ENCODE measurements around the gene CCNY.
"Not testable (repeated sequence)": the region's sequence is repeated elsewhere in the genome, so short reads cannot be mapped to it uniquely, and the experiment has no call there.

The CCNY gene

DNA sequence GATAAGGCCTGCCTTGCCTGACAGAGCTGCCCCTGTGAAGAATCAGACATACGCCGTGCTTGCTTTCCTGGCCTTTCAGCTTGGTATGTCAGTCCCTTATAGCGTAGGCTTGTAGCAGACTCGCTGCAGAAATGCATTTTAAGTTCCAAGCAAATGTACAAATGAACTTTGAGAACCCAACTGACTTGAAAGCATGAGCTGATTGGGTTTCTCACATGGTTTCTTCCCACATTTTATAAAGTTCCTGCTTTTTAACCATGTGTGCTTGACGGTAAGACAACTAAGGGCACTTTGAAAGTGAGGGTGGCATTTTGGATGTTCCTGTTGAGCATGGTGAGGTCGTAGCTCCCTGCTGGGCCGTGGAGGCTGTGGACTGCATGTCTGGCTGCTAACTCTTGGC is 62.6 kb downstream of the CCNY start:
- no peak for TF ChIP-seq EZH2phosphoT487 (IDR thresholded peaks at IDR 0.05; ENCODE audit: borderline replicate concordance, low read length)
- TF ChIP-seq, protein P1, sequence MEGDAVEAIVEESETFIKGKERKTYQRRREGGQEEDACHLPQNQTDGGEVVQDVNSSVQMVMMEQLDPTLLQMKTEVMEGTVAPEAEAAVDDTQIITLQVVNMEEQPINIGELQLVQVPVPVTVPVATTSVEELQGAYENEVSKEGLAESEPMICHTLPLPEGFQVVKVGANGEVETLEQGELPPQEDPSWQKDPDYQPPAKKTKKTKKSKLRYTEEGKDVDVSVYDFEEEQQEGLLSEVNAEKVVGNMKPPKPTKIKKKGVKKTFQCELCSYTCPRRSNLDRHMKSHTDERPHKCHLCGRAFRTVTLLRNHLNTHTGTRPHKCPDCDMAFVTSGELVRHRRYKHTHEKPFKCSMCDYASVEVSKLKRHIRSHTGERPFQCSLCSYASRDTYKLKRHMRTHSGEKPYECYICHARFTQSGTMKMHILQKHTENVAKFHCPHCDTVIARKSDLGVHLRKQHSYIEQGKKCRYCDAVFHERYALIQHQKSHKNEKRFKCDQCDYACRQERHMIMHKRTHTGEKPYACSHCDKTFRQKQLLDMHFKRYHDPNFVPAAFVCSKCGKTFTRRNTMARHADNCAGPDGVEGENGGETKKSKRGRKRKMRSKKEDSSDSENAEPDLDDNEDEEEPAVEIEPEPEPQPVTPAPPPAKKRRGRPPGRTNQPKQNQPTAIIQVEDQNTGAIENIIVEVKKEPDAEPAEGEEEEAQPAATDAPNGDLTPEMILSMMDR (IDR thresholded peaks at IDR 0.05; ENCODE audit: low read depth, low read length, poor library complexity, severe bottlenecking), result no peak
- Histone ChIP-seq H3K36me3 (ENCODE audit: control insufficient read depth, low read length) (no peaks in the 10 kb centered on the region), H3K4me1 (ENCODE audit: control insufficient read depth, low read length) (peaks cover 9% of the 10 kb centered on the region), H3K27ac (ENCODE audit: low read depth, low read length) (no peak overlapping the region), H4K20me1 (ENCODE audit: control insufficient read depth, insufficient read depth, low read depth, low read length) (peaks cover 7% of the 10 kb centered on the region; the same call in 1 of the 2 replicates), H3K9me3 (ENCODE audit: control insufficient read depth, insufficient read depth, low read length) (peaks cover 10% of the 10 kb centered on the region; the same call in 1 of the 2 replicates), H3K4me3 (ENCODE audit: low read length) (no peak overlapping the region), H3K79me2 (ENCODE audit: control insufficient read depth, low read length) (peaks cover 76% of the 10 kb centered on the region), H3K27me3 (ENCODE audit: control insufficient read depth, low read length) (no peaks in the 10 kb centered on the region), H3F3A (ENCODE audit: control insufficient read depth, insufficient read depth) (no peaks in the 10 kb centered on the region), H3K4me2 (ENCODE audit: low read length) (no peak overlapping the region), H3K9me2 (replicated peaks; ENCODE audit: control insufficient read depth, low read length) (no peaks in the 10 kb centered on the region)

DNA sequence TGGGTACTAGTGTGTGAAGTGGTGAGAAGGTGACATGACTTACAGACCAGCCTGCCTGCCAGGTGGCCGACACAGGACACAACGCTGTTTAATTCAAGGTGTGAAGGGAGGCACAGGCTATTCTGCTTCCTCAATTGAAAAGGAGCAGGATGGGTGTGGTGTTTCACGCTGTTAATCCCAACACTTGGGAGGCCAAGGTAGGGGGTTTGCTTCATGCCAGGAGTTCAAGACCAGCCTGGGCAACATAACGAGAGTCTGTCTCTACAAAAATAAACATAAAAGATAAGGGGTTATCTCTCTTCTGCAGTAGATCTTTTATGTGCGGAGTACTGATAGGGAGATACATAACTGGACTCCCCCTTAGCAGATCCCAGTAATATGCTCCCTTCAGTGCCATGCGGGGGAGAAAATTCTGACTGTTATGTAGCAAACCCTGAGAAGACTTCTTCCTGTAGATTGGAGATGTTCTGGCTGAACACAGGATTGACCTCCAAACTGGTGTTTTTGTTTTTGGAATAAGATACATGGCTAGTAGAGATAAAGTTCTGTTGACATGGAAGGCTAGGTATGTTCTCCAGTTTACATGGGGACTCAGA is 63.2 kb downstream of the CCNY start:
- Histone ChIP-seq H3K79me2 (ENCODE audit: control insufficient read depth, low read length) (peaks cover 70% of the 10 kb centered on the region), H3K4me3 (ENCODE audit: low read length) (no peak overlapping the region), H3K9me3 (ENCODE audit: control insufficient read depth, insufficient read depth, low read length) (peaks cover 10% of the 10 kb centered on the region; the same call in 1 of the 2 replicates), H4K20me1 (ENCODE audit: control insufficient read depth, insufficient read depth, low read depth, low read length) (peaks cover 7% of the 10 kb centered on the region; the same call in 1 of the 2 replicates), H3K9me2 (replicated peaks; ENCODE audit: control insufficient read depth, low read length) (no peaks in the 10 kb centered on the region), H3K27me3 (ENCODE audit: control insufficient read depth, low read length) (no peaks in the 10 kb centered on the region), H3K4me2 (ENCODE audit: low read length) (no peak overlapping the region), H3F3A (ENCODE audit: control insufficient read depth, insufficient read depth) (no peaks in the 10 kb centered on the region), H3K36me3 (ENCODE audit: control insufficient read depth, low read length) (no peaks in the 10 kb centered on the region), H3K4me1 (ENCODE audit: control insufficient read depth, low read length) (peaks cover 9% of the 10 kb centered on the region), H3K27ac (ENCODE audit: low read depth, low read length) (no peak overlapping the region)
- TF ChIP-seq, protein P1 (IDR thresholded peaks at IDR 0.05; ENCODE audit: low read depth, low read length, poor library complexity, severe bottlenecking), result no peak
- TF ChIP-seq EZH2phosphoT487 (IDR thresholded peaks at IDR 0.05; ENCODE audit: borderline replicate concordance, low read length), result no peak

DNA sequence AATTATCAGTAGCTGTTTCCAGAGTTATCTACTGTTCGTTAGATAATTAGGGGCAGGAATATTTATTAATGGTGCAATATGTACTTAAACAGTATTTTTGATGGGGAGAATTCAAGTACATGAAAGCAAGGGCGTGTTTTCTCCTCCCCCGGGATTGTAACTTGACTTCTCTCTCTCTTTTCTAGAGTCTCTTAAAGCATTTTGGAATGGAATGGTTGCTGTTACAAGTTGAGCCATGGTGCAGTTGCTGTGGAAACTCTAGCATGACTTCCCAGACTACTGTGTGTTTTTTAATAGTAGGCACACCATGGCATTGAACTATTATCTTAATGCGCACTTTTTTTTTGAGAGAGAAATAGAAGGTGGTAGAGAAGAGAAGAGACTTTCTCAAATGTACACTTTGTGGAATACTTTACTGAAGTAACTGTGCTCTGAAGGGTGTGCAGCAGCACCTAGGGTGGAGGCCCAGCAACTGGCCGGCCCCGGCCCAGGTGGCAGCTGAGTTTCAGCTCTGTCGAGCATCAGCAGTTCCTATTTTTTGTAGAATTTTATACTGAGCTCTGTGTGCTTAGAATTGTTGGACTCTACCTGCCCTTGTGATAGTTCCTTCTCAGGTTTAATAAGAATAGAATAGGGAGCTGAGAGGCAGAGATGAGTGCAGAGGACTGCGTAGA is 64.4 kb downstream of the CCNY start:
- peaks cover 4% of the 10 kb centered on the region; the same call in 1 of the 2 replicates for H4K20me1 ChIP-seq (ENCODE audit: control insufficient read depth, insufficient read depth, low read depth, low read length)
- no peaks in the 10 kb centered on the region for H3K27me3 ChIP-seq (ENCODE audit: control insufficient read depth, low read length)
- H3K4me1 ChIP-seq (ENCODE audit: control insufficient read depth, low read length), result peaks cover 9% of the 10 kb centered on the region
- TF ChIP-seq, protein P1 (IDR thresholded peaks at IDR 0.05; ENCODE audit: low read depth, low read length, poor library complexity, severe bottlenecking), result no peak
- no peak for TF ChIP-seq EZH2phosphoT487 (IDR thresholded peaks at IDR 0.05; ENCODE audit: borderline replicate concordance, low read length)
- H3K4me2 ChIP-seq (ENCODE audit: low read length), result no peak overlapping the region
- H3F3A ChIP-seq (ENCODE audit: control insufficient read depth, insufficient read depth), result no peaks in the 10 kb centered on the region
- H3K79me2 ChIP-seq (ENCODE audit: control insufficient read depth, low read length), result peaks cover 65% of the 10 kb centered on the region
- H3K9me3 ChIP-seq (ENCODE audit: control insufficient read depth, insufficient read depth, low read length), result peaks cover 10% of the 10 kb centered on the region; the same call in 1 of the 2 replicates
- no peak overlapping the region for H3K27ac ChIP-seq (ENCODE audit: low read depth, low read length)
- H3K36me3 ChIP-seq (ENCODE audit: control insufficient read depth, low read length), result no peaks in the 10 kb centered on the region
- H3K4me3 ChIP-seq (ENCODE audit: low read length), result no peak overlapping the region
- H3K9me2 ChIP-seq (replicated peaks; ENCODE audit: control insufficient read depth, low read length), result no peaks in the 10 kb centered on the region

DNA sequence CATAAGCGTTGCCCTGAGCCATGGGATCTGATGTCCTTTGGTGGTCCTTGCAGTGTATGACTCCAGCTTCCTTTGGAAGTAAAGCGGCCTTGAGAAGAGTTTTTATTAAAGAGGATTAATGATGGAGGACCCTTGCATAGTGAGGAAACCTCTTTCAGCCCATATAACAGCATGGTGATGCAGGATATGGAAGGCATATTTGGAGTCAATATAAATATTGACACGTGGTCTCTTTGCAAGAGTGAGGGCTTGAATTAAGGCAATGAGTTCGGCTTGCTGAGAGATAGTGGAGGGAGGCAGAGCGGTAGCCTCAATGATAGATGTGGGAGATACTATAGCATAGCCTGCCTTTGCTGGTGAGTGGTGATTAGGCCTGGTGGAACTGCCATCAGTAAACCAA is 67.2 kb downstream of the CCNY start:
- not testable (repeated sequence) for H3K36me3 ChIP-seq (ENCODE audit: control insufficient read depth, low read length); H3K9me2 ChIP-seq (replicated peaks; ENCODE audit: control insufficient read depth, low read length); H3K9me3 ChIP-seq (ENCODE audit: control insufficient read depth, insufficient read depth, low read length); H3K4me3 ChIP-seq (ENCODE audit: low read length); H3K4me2 ChIP-seq (ENCODE audit: low read length); H3K4me1 ChIP-seq (ENCODE audit: control insufficient read depth, low read length); H4K20me1 ChIP-seq (ENCODE audit: control insufficient read depth, insufficient read depth, low read depth, low read length); H3F3A ChIP-seq (ENCODE audit: control insufficient read depth, insufficient read depth); H3K27ac ChIP-seq (ENCODE audit: low read depth, low read length); H3K27me3 ChIP-seq (ENCODE audit: control insufficient read depth, low read length)
- peaks cover 38% of the 10 kb centered on the region for H3K79me2 ChIP-seq (ENCODE audit: control insufficient read depth, low read length)

DNA sequence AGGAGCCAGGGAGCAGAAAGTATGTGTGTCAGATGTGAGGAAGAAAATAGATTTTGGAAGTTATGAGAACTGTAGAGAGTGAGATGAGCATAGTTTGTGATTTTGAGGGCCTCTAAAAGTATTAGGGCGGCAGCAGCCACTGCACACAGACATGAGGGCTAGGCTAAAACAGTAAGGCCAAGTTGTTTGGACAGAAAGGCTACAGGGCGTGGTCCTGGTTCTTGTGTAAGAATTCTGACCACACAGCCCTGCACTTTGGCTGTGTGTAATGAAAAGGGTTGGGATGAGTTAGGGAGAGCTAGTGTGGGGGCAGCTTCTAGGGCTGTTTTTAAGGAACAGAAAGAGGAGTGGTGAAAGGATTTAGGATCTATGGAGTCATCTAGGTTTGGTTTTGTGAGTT is 67.8 kb downstream of the CCNY start:
- not testable (repeated sequence) for H3F3A ChIP-seq (ENCODE audit: control insufficient read depth, insufficient read depth); H3K27me3 ChIP-seq (ENCODE audit: control insufficient read depth, low read length); H3K4me3 ChIP-seq (ENCODE audit: low read length); H3K36me3 ChIP-seq (ENCODE audit: control insufficient read depth, low read length); H4K20me1 ChIP-seq (ENCODE audit: control insufficient read depth, insufficient read depth, low read depth, low read length); H3K4me2 ChIP-seq (ENCODE audit: low read length); H3K27ac ChIP-seq (ENCODE audit: low read depth, low read length); H3K9me3 ChIP-seq (ENCODE audit: control insufficient read depth, insufficient read depth, low read length); H3K9me2 ChIP-seq (replicated peaks; ENCODE audit: control insufficient read depth, low read length); H3K4me1 ChIP-seq (ENCODE audit: control insufficient read depth, low read length)
- peaks cover 35% of the 10 kb centered on the region for H3K79me2 ChIP-seq (ENCODE audit: control insufficient read depth, low read length)

Measured in DOHH2 (cell line).